Right atrium auricular region (tissue), 2 donors: ENCODE data around the gene CDK14. TPM values are rescaled to one million over a fixed set of nuclear protein-coding genes. Genes with fewer than 3 reads are reported as not detected.

ENCODE experiments used
- DNase-seq: peaks from one replicate; pipeline ENCODE4 v3.0.0-alpha.2; 2019; ENCODE audit warnings: low spot score
- H3K27ac ChIP-seq, 2 donors: fragments of 200-600 bp; sonication (generic); 1 replicate in 1 of 2; 2 replicates in 1 of 2; pipeline ENCODE4 v1.5.1; 2016 to 2019
- H3K27me3 ChIP-seq, 2 donors: fragments of 200-600 bp; sonication (generic); one replicate each; pipeline versions ENCODE4 v1.5.1 to v1.6.0; 2017 to 2019
- H3K36me3 ChIP-seq: fragments of 200-600 bp; sonication (generic); one replicate; pipeline ENCODE4 v1.5.1; 2016
- H3K4me1 ChIP-seq, 2 donors: fragments of 200-600 bp; sonication (generic); one replicate each; pipeline versions ENCODE4 v1.5.1 to v1.6.0; 2017 to 2019
- H3K4me3 ChIP-seq, 2 donors: fragments of 200-600 bp; sonication (generic); 1 replicate in 1 of 2; 2 replicates in 1 of 2; pipeline ENCODE4 v1.5.1; 2017 to 2019; ENCODE audit warnings: mild to moderate bottlenecking in 1 of 2, moderate library complexity in 1 of 2
- H3K9me3 ChIP-seq, 2 donors: fragments of 200-600 bp; sonication (generic); one replicate each; pipeline ENCODE4 v1.5.1; 2019
- total RNA-seq, 2 donors: library from RNA; depleted of rRNA; stranded (reverse); fragments of >200 nt; gene quantifications; one replicate each; pipeline ENCODE4 v1.1.0, GENCODE V29; 2016
- TF ChIP-seq, protein P1 (sequence below), 2 donors: fragments of 200-600 bp; sonication (generic); IDR thresholded peaks; one replicate each; pipeline ENCODE4 v1.5.1; 2019; ENCODE audit warnings: antibody characterized with exemption in 2 of 2

Gene CDK14
- total RNA-seq, 2 donors from 2014 or later: 21.5 to 37.9 TPM

DNA sequence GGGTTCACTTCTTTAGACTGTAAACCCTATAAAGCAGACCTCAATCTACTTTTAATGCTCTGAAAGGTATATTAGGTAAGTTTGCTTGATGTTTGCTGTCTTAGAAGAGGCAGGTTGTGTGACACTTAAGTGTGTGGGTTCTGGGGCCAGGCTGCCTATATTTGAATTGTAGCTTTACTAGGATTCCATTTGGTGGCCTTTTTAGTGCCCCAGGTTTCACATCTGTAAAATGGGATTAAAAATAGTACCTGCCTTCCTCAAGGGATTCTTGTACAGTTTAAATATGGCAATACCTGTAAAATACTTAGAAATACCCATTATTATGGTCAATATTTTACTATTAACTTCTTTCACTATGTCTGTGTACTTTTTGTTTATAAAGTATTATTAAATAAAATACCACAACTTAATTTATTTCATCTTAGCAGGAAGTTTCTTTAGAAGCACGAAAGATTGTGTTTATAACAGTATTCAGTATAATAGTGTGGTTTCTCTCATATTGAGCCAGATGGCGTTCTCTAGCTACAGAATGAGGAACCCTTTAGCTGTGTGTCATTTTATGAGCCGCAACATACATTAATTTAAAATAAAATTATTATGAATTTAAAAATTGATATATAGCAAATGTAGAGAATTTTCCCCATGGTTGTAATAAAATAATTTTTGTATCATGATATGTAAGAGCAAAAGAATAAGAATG, 94.2 kb downstream of the CDK14 start:
- H3K4me3 ChIP-seq: no peak overlapping the region
- no peak for DNase-seq
- H3K27ac ChIP-seq: no peak overlapping the region
- H3K27me3 ChIP-seq: no peaks in the 10 kb centered on the region
- H3K9me3 ChIP-seq: no peaks in the 10 kb centered on the region
- no peaks in the 10 kb centered on the region for H3K36me3 ChIP-seq
- TF ChIP-seq, protein P1, sequence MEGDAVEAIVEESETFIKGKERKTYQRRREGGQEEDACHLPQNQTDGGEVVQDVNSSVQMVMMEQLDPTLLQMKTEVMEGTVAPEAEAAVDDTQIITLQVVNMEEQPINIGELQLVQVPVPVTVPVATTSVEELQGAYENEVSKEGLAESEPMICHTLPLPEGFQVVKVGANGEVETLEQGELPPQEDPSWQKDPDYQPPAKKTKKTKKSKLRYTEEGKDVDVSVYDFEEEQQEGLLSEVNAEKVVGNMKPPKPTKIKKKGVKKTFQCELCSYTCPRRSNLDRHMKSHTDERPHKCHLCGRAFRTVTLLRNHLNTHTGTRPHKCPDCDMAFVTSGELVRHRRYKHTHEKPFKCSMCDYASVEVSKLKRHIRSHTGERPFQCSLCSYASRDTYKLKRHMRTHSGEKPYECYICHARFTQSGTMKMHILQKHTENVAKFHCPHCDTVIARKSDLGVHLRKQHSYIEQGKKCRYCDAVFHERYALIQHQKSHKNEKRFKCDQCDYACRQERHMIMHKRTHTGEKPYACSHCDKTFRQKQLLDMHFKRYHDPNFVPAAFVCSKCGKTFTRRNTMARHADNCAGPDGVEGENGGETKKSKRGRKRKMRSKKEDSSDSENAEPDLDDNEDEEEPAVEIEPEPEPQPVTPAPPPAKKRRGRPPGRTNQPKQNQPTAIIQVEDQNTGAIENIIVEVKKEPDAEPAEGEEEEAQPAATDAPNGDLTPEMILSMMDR (IDR thresholded peaks at IDR 0.05): no peak
- peaks cover 0 to 18% of the 10 kb centered on the region in 2 donors for H3K4me1 ChIP-seq

DNA sequence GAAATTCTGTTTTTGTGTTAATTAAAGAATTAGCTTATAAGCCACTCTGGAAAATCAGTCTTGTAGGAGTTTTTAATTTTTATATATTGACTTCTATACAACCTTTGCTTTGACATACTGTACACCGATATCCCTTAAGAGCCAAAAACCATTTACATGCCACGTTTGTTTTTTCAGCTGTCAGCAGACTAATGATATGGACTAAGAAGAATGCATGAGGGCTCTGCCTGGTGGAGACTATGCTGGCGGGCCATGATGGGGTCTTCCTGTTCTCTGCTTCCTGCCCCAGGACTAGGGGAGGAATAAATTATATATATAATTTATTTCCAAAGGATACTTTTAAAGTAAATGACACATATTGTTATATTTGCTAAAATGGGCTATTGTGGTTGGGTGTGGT, 96.3 kb downstream of the CDK14 start:
- H3K27me3 ChIP-seq: no peaks in the 10 kb centered on the region
- no peaks in the 10 kb centered on the region for H3K36me3 ChIP-seq
- H3K27ac ChIP-seq: no peak overlapping the region
- DNase-seq: no peak
- peaks cover 0 to 14% of the 10 kb centered on the region in 2 donors for H3K4me1 ChIP-seq
- TF ChIP-seq, protein P1 (IDR thresholded peaks at IDR 0.05): no peak
- H3K4me3 ChIP-seq: no peak overlapping the region
- H3K9me3 ChIP-seq: no peaks in the 10 kb centered on the region

DNA sequence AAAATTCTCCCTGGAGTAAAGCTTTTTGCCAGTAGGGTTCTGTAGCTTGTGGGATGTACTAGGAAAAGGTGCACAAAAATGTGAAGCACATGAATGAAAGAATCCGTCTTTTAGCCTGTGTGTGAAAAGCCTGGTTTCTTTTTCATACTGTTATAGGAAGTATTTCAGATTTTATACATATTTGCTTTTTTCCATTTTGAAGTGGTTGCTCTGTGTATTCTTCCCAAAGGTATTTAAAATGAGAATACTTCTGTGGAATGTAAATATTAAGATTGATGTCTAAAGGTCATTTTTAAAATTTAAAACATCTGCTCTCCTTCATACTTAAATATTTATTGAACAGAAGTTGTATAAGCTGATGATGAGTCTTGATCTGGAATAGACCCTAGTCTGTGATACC, 96.8 kb downstream of the CDK14 start:
- H3K27me3 ChIP-seq: no peaks in the 10 kb centered on the region
- H3K36me3 ChIP-seq: no peaks in the 10 kb centered on the region
- no peak overlapping the region for H3K4me3 ChIP-seq
- no peak for DNase-seq
- peaks cover 0 to 14% of the 10 kb centered on the region in 2 donors for H3K4me1 ChIP-seq
- TF ChIP-seq, protein P1 (IDR thresholded peaks at IDR 0.05): no peak
- no peaks in the 10 kb centered on the region for H3K9me3 ChIP-seq
- no peak overlapping the region for H3K27ac ChIP-seq

DNA sequence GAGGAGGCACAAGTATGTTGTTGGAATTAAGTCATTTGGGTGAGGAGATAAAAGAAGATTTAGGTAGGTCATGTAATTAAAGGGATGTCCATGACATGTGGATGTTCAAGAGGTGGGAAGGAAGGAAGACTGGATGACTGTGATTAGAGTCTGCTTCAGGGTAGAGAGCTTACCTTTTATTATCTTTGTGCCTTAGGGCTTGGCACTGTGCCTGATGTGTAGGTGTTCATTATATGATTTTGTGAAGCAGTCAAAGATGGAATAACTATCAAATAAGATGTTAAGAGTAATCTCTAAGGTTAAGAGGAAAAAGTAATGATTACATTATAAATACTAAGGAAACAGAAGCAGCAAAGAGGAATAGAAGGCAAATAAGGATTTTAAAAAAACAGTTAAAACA, 97.8 kb downstream of the CDK14 start:
- H3K36me3 ChIP-seq: no peaks in the 10 kb centered on the region
- DNase-seq: no peak
- TF ChIP-seq, protein P1 (IDR thresholded peaks at IDR 0.05): no peak
- H3K27ac ChIP-seq: no peak overlapping the region
- H3K4me1 ChIP-seq: peaks cover 0 to 8% of the 10 kb centered on the region in 2 donors
- H3K4me3 ChIP-seq: no peak overlapping the region
- no peaks in the 10 kb centered on the region for H3K9me3 ChIP-seq
- no peaks in the 10 kb centered on the region for H3K27me3 ChIP-seq

DNA sequence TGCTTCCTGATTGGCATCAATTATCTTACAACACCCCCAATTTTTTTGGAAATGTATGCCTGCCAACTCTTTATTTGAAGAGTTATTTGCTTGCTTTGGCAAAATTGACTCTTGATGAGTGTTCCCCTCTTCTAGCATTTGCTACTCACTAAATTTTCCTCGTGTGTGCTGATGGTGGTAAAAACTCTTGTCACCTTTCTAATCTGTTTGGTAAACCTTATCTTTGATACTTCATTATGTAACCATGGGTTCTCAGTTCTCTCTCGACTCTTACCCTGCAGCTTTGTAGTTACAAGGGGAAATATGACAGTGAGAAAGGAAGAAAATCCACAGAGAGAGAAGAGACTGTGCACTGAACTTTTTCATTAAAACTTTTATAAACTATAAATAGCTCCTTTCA, 102.5 kb downstream of the CDK14 start:
- TF ChIP-seq, protein P1 (IDR thresholded peaks at IDR 0.05): no peak
- Histone ChIP-seq H3K27me3 (no peaks in the 10 kb centered on the region), H3K27ac (peak overlapping the region in 1 of 2 donors; percentile 3), H3K4me1 (peaks cover 0 to 30% of the 10 kb centered on the region in 2 donors), H3K4me3 (no peak overlapping the region), H3K9me3 (no peaks in the 10 kb centered on the region), H3K36me3 (no peaks in the 10 kb centered on the region)
- no peak for DNase-seq

DNA sequence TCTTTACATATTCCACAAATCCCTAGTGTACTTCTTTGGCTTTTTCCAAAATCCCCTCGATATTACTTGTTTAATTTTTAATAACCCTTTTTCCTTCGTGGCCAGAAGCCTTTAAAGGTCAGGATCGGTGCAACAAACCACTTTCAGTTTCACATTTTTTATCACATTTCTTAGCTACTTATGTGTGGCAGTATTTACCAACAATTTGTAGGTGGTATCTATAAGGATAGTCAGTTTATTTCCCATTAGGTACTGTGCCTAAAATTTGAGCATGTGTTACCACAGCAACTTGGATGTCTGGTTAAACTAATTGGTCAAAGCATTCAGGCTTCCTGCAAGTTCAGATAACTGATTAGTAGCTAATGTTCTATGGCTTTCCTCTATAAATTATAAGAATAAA, 104.9 kb downstream of the CDK14 start:
- peak overlapping the region; percentile 8 to 47 for H3K27ac ChIP-seq
- H3K4me3 ChIP-seq: peak overlapping the region; percentile 8 to 24
- no peaks in the 10 kb centered on the region for H3K36me3 ChIP-seq
- TF ChIP-seq, protein P1 (IDR thresholded peaks at IDR 0.05): no peak
- no peaks in the 10 kb centered on the region for H3K9me3 ChIP-seq
- H3K4me1 ChIP-seq: peaks cover 0 to 36% of the 10 kb centered on the region in 2 donors
- no peak for DNase-seq
- no peaks in the 10 kb centered on the region for H3K27me3 ChIP-seq
